IMR-90 (cell line): ENCODE data around the gene MGAT3. TPM values are rescaled to one million over a fixed set of nuclear protein-coding genes. Genes with fewer than 3 reads are reported as not detected.

Source experiments
- ATAC-seq: fragments of 200-7000 bp; cut with Tn5 transposase; 2 replicates; pipeline ENCODE4 v1.9.1; 2020; ENCODE audit warnings: low read depth, mild to moderate bottlenecking, moderate library complexity
- BruUV-seq: library from RNA; stranded (reverse); fragments of 400-500 nt; replicated peaks from 2 replicates; lab custom pipeline; 2021; lab: Mats Ljungman, UMichigan
- CTCF ChIA-PET: fragments of 300-600 bp; formaldehyde crosslinking; extraction: SDS; loops from one replicate; lab custom pipeline; 2021; ENCODE audit warnings: antibody characterized with exemption; lab: Yijun Ruan, JAX
- POLR2A ChIA-PET: fragments of 300-600 bp; sonication (Branson Sonifier 250); formaldehyde crosslinking; loops from one replicate; lab custom pipeline; 2022; ENCODE audit warnings: antibody characterized with exemption; ENCODE audit not compliant: unreplicated experiment; lab: Charles Lee
- DNase-seq: peaks from one replicate; pipeline ENCODE4 v3.0.0; 2013
- H2AFZ ChIP-seq: replicated peaks from 2 replicates; pipeline ENCODE3; 2013; ENCODE audit warnings: low read length, mild to moderate bottlenecking; ENCODE audit not compliant: poor library complexity
- H2AK5ac ChIP-seq: 2 replicates; pipeline ENCODE4 v1.6.1; 2013; ENCODE audit warnings: low read depth, low read length, inconsistent platforms
- H2AK9ac ChIP-seq: replicated peaks from 2 replicates; pipeline ENCODE3; 2013; ENCODE audit warnings: mild to moderate bottlenecking, low read depth, low read length, moderate library complexity; ENCODE audit not compliant: poor library complexity
- H2BK120ac ChIP-seq: 2 replicates; pipeline ENCODE4 v1.6.1; 2013; ENCODE audit warnings: low read depth, low read length, inconsistent platforms
- H2BK15ac ChIP-seq: 3 replicates; pipeline ENCODE4 v1.6.1; 2013; ENCODE audit warnings: low read depth, low read length, inconsistent platforms
- H2BK20ac ChIP-seq: 2 replicates; pipeline ENCODE4 v1.6.1; 2013; ENCODE audit warnings: low read depth, mild to moderate bottlenecking, inconsistent platforms, low read length, moderate library complexity
- H2BK5ac ChIP-seq: 2 replicates; pipeline ENCODE4 v1.6.1; 2013; ENCODE audit warnings: mild to moderate bottlenecking, low read depth, low read length, inconsistent platforms; ENCODE audit not compliant: poor library complexity, severe bottlenecking
- H3K14ac ChIP-seq: replicated peaks from 2 replicates; pipeline ENCODE4 v1.6.1; 2013; ENCODE audit warnings: low read depth, low read length, inconsistent platforms
- H3K18ac ChIP-seq: 2 replicates; pipeline ENCODE4 v1.6.1; 2013; ENCODE audit warnings: low read depth, low read length, control low read depth
- H3K23ac ChIP-seq: 2 replicates; pipeline ENCODE4 v1.6.1; 2013; ENCODE audit warnings: low read depth, low read length, inconsistent platforms
- H3K27ac ChIP-seq: 2 replicates; pipeline ENCODE4 v1.5.1; 2013; ENCODE audit warnings: mild to moderate bottlenecking, control low read depth, low read length; ENCODE audit not compliant: insufficient read depth
- H3K27me3 ChIP-seq: 2 replicates; pipeline ENCODE4 v1.6.1; 2013; ENCODE audit warnings: low read length; ENCODE audit not compliant: control insufficient read depth, insufficient read depth
- H3K36me3 ChIP-seq: 2 replicates; pipeline ENCODE4 v1.6.1; 2013; ENCODE audit warnings: low read length, mixed read lengths; ENCODE audit not compliant: control insufficient read depth, insufficient read depth
- H3K4ac ChIP-seq: 2 replicates; pipeline ENCODE4 v1.6.1; 2013; ENCODE audit warnings: low read depth, low read length, inconsistent platforms
- H3K4me1 ChIP-seq: 2 replicates; pipeline ENCODE4 v1.6.1; 2013; ENCODE audit warnings: low read length, mixed read lengths; ENCODE audit not compliant: control insufficient read depth, insufficient read depth
- H3K4me2 ChIP-seq: 2 replicates; pipeline ENCODE4 v1.6.1; 2013; ENCODE audit warnings: low read depth, mild to moderate bottlenecking, control low read depth, low read length, moderate library complexity
- H3K4me3 ChIP-seq: 2 replicates; pipeline ENCODE4 v1.5.1; 2013; ENCODE audit warnings: low read depth, mild to moderate bottlenecking, control low read depth, low read length, moderate library complexity; ENCODE audit not compliant: insufficient read depth
- H3K56ac ChIP-seq: 2 replicates; pipeline ENCODE4 v1.6.1; 2013; ENCODE audit warnings: low read length, inconsistent platforms; ENCODE audit not compliant: insufficient read depth; ENCODE audit errors: extremely low read depth
- H3K79me1 ChIP-seq, 2 experiments: 2 replicates each; pipeline ENCODE4 v1.6.1; 2013; ENCODE audit warnings: low read length in 2 of 2, inconsistent platforms in 1 of 2, low read depth in 1 of 2
- H3K9ac ChIP-seq: 2 replicates; pipeline ENCODE4 v1.6.1; 2013; ENCODE audit warnings: low read depth, low read length, control low read depth
- H3K9me1 ChIP-seq: 2 replicates; pipeline ENCODE4 v1.6.1; 2013; ENCODE audit warnings: low read length, inconsistent platforms; ENCODE audit not compliant: insufficient read depth
- H3K9me3 ChIP-seq: 2 replicates; pipeline ENCODE4 v1.6.1; 2013; ENCODE audit warnings: low read length; ENCODE audit not compliant: control insufficient read depth, insufficient read depth
- H4K20me1 ChIP-seq: 2 replicates; pipeline ENCODE4 v1.6.1; 2013; ENCODE audit warnings: low read length, inconsistent platforms; ENCODE audit not compliant: insufficient read depth
- H4K5ac ChIP-seq: 2 replicates; pipeline ENCODE4 v1.6.1; 2013; ENCODE audit warnings: mild to moderate bottlenecking, low read depth, low read length, control low read depth
- H4K8ac ChIP-seq, 2 experiments: 2 replicates each; pipeline ENCODE4 v1.6.1; 2013; ENCODE audit warnings: low read depth in 2 of 2, low read length in 2 of 2, control low read depth in 1 of 2, inconsistent platforms in 1 of 2
- H4K91ac ChIP-seq: 2 replicates; pipeline ENCODE4 v1.6.1; 2013; ENCODE audit warnings: low read depth, low read length, inconsistent platforms; ENCODE audit not compliant: insufficient read depth
- BHLHE40 ChIP-seq: fragments of 150-350 bp; IDR thresholded peaks from 2 replicates; pipeline ENCODE4 v1.6.1; 2016; ENCODE audit warnings: mild to moderate bottlenecking, low read depth, low read length
- CEBPB ChIP-seq: IDR thresholded peaks from 2 replicates; pipeline ENCODE4 v1.6.1; 2012; ENCODE audit warnings: low read depth, low read length, improper control_type of control experiment
- FOS ChIP-seq: fragments of 150-350 bp; IDR thresholded peaks from 2 replicates; pipeline ENCODE4 v1.6.1; 2016; ENCODE audit warnings: low read depth, low read length
- MAFK ChIP-seq: IDR thresholded peaks from 2 replicates; pipeline ENCODE4 v1.6.1; 2012; ENCODE audit warnings: low read depth, low read length, improper control_type of control experiment
- MAZ ChIP-seq: IDR thresholded peaks from 2 replicates; pipeline ENCODE4 v1.6.1; 2012; ENCODE audit warnings: low read depth, mild to moderate bottlenecking, low read length, improper control_type of control experiment, moderate library complexity, borderline replicate concordance
- NFE2L2 ChIP-seq: fragments of 150-350 bp; IDR thresholded peaks from 2 replicates; pipeline ENCODE4 v1.6.1; 2016; ENCODE audit warnings: low read depth, mild to moderate bottlenecking, low read length
- POLR2A ChIP-seq: IDR thresholded peaks from 2 replicates; pipeline ENCODE4 v1.6.1; 2012; ENCODE audit warnings: mild to moderate bottlenecking, low read depth, low read length
- RCOR1 ChIP-seq: IDR thresholded peaks from 2 replicates; pipeline ENCODE4 v1.6.1; 2012; ENCODE audit warnings: mild to moderate bottlenecking, low read length, improper control_type of control experiment; ENCODE audit not compliant: insufficient replicate concordance
- SMC3 ChIP-seq: fragments of 150-350 bp; IDR thresholded peaks from 2 replicates; pipeline ENCODE4 v1.6.1; 2016; ENCODE audit warnings: low read depth, mild to moderate bottlenecking, antibody characterized with exemption, low read length, moderate library complexity
- WGBS, 2 experiments: methylation state at CpG; one replicate each; pipeline versions ENCODE4 v1.1.5 to v1.1.7; 2013; ENCODE audit warnings: missing lambda C conversion rate in 2 of 2; ENCODE audit not compliant: insufficient read length in 1 of 2; ENCODE audit errors: extremely low coverage in 2 of 2; 5-methylcytosine and 5-hydroxymethylcytosine counted together
- dilution Hi-C: fragments of 300-500 bp; cut with HindIII; formaldehyde crosslinking; loops from one replicate; pipeline ENCODE4 v1.14.3; 2018; ENCODE audit warnings: low sequenced_read_pairs; ENCODE audit not compliant: unreplicated experiment
- in situ Hi-C: fragments of 300-500 bp; cut with MboI; formaldehyde crosslinking; loops from 3 replicates; pipeline ENCODE4 v1.14.3; 2019; ENCODE audit warnings: low sequenced_read_pairs, inconsistent platforms, mixed read lengths
- intact Hi-C: fragments of 100-400 bp; cut with micrococcal nuclease; formaldehyde crosslinking; loops from 2 replicates; pipeline ENCODE4 v1.10.0; 2022
- polyA plus RNA-seq, 3 experiments: library from polyadenylated mRNA; depleted of rRNA; stranded (reverse); fragments of >200 nt; gene quantifications; 2 replicates each; pipeline ENCODE4 v1.2.3, GENCODE V29; 2012; ENCODE audit warnings: low replicate concordance in 1 of 3
- total RNA-seq: library from RNA; depleted of rRNA; stranded (reverse); fragments of >200 nt; gene quantifications from 2 replicates; pipeline ENCODE4 v1.2.3, GENCODE V29; 2012
- TF ChIP-seq, protein P1 (sequence below): conservative IDR thresholded peaks from 2 replicates; pipeline ENCODE4 v1.5.1; 2012; ENCODE audit warnings: mild to moderate bottlenecking, low read depth, low read length, improper control_type of control experiment
- TF ChIP-seq, protein P2 (sequence below): fragments of 150-350 bp; IDR thresholded peaks from 2 replicates; pipeline ENCODE4 v1.6.1; 2016; ENCODE audit warnings: low read depth, mild to moderate bottlenecking, low read length, moderate library complexity, borderline replicate concordance
- TF ChIP-seq, protein P3 (sequence below): fragments of 150-350 bp; IDR thresholded peaks from 2 replicates; pipeline ENCODE4 v1.6.1; 2017; ENCODE audit warnings: mild to moderate bottlenecking, antibody characterized with exemption, low read length, low read depth

MGAT3 gene
- total and polyA plus RNA-seq, 2 of the 4 experiments (the other 2 are of a cell fraction), result 0.36 to 1.1 TPM

DNA sequence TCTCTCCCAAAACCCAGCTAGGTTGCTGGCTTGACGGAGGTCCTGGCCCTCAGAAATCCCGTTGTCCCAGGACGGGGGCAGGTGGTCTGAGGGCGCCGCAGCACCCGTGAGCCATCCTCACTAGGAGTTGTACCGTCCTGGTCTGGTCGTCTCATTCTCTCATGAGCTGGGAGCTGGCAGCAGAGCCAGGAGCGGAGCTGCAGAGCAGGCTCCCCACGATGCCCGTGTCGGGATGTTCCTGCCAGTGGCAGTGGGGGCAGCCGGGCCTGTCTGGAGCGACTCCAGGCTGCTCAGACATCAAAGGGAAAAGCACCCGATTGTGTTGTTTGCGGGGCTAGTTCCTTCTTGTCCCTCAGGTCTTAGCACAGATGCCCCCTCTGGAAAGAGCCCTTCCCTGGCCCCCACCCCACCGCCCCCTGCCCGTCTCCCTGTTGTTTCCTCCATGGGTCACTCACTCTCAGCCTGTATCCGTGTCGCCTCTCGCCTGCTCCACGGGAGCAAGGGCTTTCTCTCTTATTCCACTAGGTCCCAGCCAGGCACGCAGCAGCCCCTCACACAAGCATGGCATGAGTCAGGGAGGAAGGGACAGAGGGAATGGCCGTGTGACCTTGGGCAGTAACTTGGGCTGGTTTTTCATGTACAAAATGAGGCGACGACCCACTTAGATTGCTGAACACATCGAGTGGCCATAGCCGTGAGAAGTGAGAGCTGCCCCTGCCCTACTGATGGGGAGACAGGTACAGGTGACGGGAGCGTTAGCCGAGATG lies 23.2 kb upstream of the MGAT3 start:
- Histone ChIP-seq H3K23ac (no peak overlapping the region), H3K36me3 (peaks cover 31% of the 10 kb centered on the region), H2AFZ (no peak overlapping the region), H4K8ac (no peak overlapping the region), H2BK5ac (no peak overlapping the region), H2BK20ac (no peak overlapping the region), H3K4me1 (peaks cover 8% of the 10 kb centered on the region), H3K27ac (no peak overlapping the region), H3K4ac (no peak overlapping the region), H3K9me1 (0 out of 2 replicates have a peak, but pooled peaks cover 3% of the 10 kb centered on the region), H2BK120ac (no peak overlapping the region), H4K91ac (no peak overlapping the region), H3K4me2 (no peak overlapping the region), H3K9ac (no peak overlapping the region), H2AK9ac (no peak overlapping the region), H2BK15ac (no peak overlapping the region), H3K18ac (no peak overlapping the region), H3K9me3 (no peaks in the 10 kb centered on the region), H3K56ac (no peak overlapping the region), H4K5ac (no peak overlapping the region), H2AK5ac (no peak overlapping the region), H3K14ac (no peak overlapping the region), H4K20me1 (no peaks in the 10 kb centered on the region; the same call in 1 of the 2 replicates), H3K4me3 (no peak overlapping the region), H3K27me3 (no peaks in the 10 kb centered on the region), H3K79me1 (no peaks in the 10 kb centered on the region)
- no TSS peak for BruUV-seq
- WGBS, 2 experiments, result 93% methylated on average over 15 of the region's 31 CpGs; no CpG with 5 or more reads in 1 of the 2 experiments
- ChIA-PET POLR2A (no interaction called here), CTCF (no interaction called here)
- DNase-seq (no peak), ATAC-seq (no peak)
- in situ Hi-C loops (no loop called here), dilution Hi-C loops (no loop called here), intact Hi-C loops (loop anchor here (10.0 kb wide), 1 partner anchor 61 kb away; no protein-coding TSS in a partner anchor)
- no peak for TF ChIP-seq SMC3
- no peak for TF ChIP-seq NFE2L2
- TF ChIP-seq, protein P1, sequence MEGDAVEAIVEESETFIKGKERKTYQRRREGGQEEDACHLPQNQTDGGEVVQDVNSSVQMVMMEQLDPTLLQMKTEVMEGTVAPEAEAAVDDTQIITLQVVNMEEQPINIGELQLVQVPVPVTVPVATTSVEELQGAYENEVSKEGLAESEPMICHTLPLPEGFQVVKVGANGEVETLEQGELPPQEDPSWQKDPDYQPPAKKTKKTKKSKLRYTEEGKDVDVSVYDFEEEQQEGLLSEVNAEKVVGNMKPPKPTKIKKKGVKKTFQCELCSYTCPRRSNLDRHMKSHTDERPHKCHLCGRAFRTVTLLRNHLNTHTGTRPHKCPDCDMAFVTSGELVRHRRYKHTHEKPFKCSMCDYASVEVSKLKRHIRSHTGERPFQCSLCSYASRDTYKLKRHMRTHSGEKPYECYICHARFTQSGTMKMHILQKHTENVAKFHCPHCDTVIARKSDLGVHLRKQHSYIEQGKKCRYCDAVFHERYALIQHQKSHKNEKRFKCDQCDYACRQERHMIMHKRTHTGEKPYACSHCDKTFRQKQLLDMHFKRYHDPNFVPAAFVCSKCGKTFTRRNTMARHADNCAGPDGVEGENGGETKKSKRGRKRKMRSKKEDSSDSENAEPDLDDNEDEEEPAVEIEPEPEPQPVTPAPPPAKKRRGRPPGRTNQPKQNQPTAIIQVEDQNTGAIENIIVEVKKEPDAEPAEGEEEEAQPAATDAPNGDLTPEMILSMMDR, result no peak
- no peak for TF ChIP-seq POLR2A
- TF ChIP-seq CEBPB, result no peak
- TF ChIP-seq RCOR1, result no peak
- no peak for TF ChIP-seq MAZ
- TF ChIP-seq, protein P2, sequence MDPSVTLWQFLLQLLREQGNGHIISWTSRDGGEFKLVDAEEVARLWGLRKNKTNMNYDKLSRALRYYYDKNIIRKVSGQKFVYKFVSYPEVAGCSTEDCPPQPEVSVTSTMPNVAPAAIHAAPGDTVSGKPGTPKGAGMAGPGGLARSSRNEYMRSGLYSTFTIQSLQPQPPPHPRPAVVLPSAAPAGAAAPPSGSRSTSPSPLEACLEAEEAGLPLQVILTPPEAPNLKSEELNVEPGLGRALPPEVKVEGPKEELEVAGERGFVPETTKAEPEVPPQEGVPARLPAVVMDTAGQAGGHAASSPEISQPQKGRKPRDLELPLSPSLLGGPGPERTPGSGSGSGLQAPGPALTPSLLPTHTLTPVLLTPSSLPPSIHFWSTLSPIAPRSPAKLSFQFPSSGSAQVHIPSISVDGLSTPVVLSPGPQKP, result no peak
- no peak for TF ChIP-seq MAFK
- no peak for TF ChIP-seq FOS
- TF ChIP-seq BHLHE40, result no peak
- TF ChIP-seq, protein P3, sequence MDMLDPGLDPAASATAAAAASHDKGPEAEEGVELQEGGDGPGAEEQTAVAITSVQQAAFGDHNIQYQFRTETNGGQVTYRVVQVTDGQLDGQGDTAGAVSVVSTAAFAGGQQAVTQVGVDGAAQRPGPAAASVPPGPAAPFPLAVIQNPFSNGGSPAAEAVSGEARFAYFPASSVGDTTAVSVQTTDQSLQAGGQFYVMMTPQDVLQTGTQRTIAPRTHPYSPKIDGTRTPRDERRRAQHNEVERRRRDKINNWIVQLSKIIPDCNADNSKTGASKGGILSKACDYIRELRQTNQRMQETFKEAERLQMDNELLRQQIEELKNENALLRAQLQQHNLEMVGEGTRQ, result no peak
